NCI-H1092 treated with DMSO at 0.1 percent for 48 hours (cell line): Measurements from ENCODE around the gene ZNF883.
A peak's percentile ranks its signal among the peaks of the same experiment; 100 is the strongest.
"Not testable (repeated sequence)": the region's sequence is repeated elsewhere in the genome, so short reads cannot be mapped to it uniquely, and the experiment has no call there.

ENCODE experiments used
- DNase-seq: peaks from one replicate; lab custom pipeline; 2025; lab: John Stamatoyannopoulos, UW

The ZNF883 gene

GRCh38 chr9:113011911-113012381, at the start of gene ZNF883:
TSS of gene ZNF883 (minus strand) at chr9:113012192.
- peak; percentile 73 for DNase-seq

- DNase-seq: peak; percentile 22
Measured at GRCh38 chr9:113061072-113061850, 49.3 kb upstream of the ZNF883 start.

- not testable (repeated sequence) for DNase-seq
Measured at GRCh38 chr9:113059581-113060284, 47.7 kb upstream of the ZNF883 start.

GRCh38 chr9:113057193-113057592, 45.2 kb upstream of the ZNF883 start:
- no peak for DNase-seq

GRCh38 chr9:113056191-113057106, 44.5 kb upstream of the ZNF883 start, which contains the start of gene ZFP37:
TSS of gene ZFP37 (minus strand) at chr9:113056724. CDS start at chr9:113056688, 36 bp downstream.
- DNase-seq: peak; percentile 97

- DNase-seq: no peak
Measured at GRCh38 chr9:113042884-113043657, 31.1 kb upstream of the ZNF883 start.

- no peak for DNase-seq
Measured at GRCh38 chr9:113026200-113026599, 14.2 kb upstream of the ZNF883 start.

- no peak for DNase-seq
Measured at GRCh38 chr9:113018247-113018646, 6.3 kb upstream of the ZNF883 start.

- DNase-seq: no peak
Measured at GRCh38 chr9:113012492-113012891, 500 bp upstream of the ZNF883 start.

- no peak for DNase-seq
Measured at GRCh38 chr9:113005777-113006176, 6.2 kb downstream of the ZNF883 start.

- DNase-seq: no peak
Measured at GRCh38 chr9:112997236-112997941, 14.6 kb downstream of the ZNF883 start.

- DNase-seq: peak; percentile 34
Measured at GRCh38 chr9:112971415-112971814, 40.6 kb downstream of the ZNF883 start.

- peak; percentile 38 for DNase-seq
Measured at GRCh38 chr9:112970939-112971338, 41.1 kb downstream of the ZNF883 start.

GRCh38 chr9:112969730-112970129, 42.3 kb downstream of the ZNF883 start:
- DNase-seq: no peak

- DNase-seq: no peak
Measured at GRCh38 chr9:112955550-112955949, 56.4 kb downstream of the ZNF883 start.

GRCh38 chr9:112945620-112946208, 66.3 kb downstream of the ZNF883 start:
- no peak for DNase-seq

GRCh38 chr9:112939418-112939817, 72.6 kb downstream of the ZNF883 start:
- no peak for DNase-seq

- DNase-seq: no peak
Measured at GRCh38 chr9:112933696-112934095, 78.3 kb downstream of the ZNF883 start.

- peak; percentile 29 for DNase-seq
Measured at GRCh38 chr9:112925058-112925641, 86.8 kb downstream of the ZNF883 start.

GRCh38 chr9:112921549-112921948, 90.4 kb downstream of the ZNF883 start:
- DNase-seq: peak; percentile 23
